ENCODE measurements around the gene NT5DC4.

DNA sequence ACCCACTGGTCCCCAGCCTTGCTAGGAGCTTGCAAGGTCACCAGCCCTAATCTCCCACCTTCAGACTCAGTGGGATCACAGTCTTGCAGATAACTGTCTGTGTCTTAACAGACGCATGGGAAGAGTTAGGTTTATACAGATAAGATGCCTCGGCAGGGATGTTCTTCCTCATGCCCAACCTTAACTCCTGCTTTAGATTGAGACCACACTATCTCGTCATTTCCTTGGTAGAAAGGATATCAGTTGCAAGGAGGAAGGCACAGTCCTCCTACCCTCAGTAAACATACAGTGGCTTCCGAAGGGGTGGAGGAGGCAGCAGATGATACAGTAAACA is 7.2 kb downstream of the NT5DC4 start:
- TF ChIP-seq, protein P1, sequence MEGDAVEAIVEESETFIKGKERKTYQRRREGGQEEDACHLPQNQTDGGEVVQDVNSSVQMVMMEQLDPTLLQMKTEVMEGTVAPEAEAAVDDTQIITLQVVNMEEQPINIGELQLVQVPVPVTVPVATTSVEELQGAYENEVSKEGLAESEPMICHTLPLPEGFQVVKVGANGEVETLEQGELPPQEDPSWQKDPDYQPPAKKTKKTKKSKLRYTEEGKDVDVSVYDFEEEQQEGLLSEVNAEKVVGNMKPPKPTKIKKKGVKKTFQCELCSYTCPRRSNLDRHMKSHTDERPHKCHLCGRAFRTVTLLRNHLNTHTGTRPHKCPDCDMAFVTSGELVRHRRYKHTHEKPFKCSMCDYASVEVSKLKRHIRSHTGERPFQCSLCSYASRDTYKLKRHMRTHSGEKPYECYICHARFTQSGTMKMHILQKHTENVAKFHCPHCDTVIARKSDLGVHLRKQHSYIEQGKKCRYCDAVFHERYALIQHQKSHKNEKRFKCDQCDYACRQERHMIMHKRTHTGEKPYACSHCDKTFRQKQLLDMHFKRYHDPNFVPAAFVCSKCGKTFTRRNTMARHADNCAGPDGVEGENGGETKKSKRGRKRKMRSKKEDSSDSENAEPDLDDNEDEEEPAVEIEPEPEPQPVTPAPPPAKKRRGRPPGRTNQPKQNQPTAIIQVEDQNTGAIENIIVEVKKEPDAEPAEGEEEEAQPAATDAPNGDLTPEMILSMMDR (IDR thresholded peaks at IDR 0.05; ENCODE audit: low read length) = no peak
- no peak for TF ChIP-seq EZH2 (optimal IDR thresholded peaks at IDR 0.05; ENCODE audit: low read depth, low read length)
- no peak for TF ChIP-seq EZH2phosphoT487 (IDR thresholded peaks at IDR 0.05; ENCODE audit: low read length)

All from MM.1S (cell line).